ENCODE results near the gene MIPOL1. TPM values are rescaled to one million over a fixed set of nuclear protein-coding genes. Genes with fewer than 3 reads are reported as not detected.
"Not testable (repeated sequence)": the region's sequence is repeated elsewhere in the genome, so short reads cannot be mapped to it uniquely, and the experiment has no call there.

The MIPOL1 gene
- total RNA-seq, 1 donor from 2014 or later, result 24.8 TPM

- no peak for DNase-seq (ENCODE audit: extremely low spot score in 2 of 2)
- no peak for TF ChIP-seq POLR2AphosphoS5 (IDR thresholded peaks at IDR 0.05; ENCODE audit: insufficient read depth in 1 of 2, low read depth in 1 of 2)
- no peak for TF ChIP-seq POLR2A (IDR thresholded peaks at IDR 0.05)
- TF ChIP-seq, protein P1, sequence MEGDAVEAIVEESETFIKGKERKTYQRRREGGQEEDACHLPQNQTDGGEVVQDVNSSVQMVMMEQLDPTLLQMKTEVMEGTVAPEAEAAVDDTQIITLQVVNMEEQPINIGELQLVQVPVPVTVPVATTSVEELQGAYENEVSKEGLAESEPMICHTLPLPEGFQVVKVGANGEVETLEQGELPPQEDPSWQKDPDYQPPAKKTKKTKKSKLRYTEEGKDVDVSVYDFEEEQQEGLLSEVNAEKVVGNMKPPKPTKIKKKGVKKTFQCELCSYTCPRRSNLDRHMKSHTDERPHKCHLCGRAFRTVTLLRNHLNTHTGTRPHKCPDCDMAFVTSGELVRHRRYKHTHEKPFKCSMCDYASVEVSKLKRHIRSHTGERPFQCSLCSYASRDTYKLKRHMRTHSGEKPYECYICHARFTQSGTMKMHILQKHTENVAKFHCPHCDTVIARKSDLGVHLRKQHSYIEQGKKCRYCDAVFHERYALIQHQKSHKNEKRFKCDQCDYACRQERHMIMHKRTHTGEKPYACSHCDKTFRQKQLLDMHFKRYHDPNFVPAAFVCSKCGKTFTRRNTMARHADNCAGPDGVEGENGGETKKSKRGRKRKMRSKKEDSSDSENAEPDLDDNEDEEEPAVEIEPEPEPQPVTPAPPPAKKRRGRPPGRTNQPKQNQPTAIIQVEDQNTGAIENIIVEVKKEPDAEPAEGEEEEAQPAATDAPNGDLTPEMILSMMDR (IDR thresholded peaks at IDR 0.05), result no peak
- intact Hi-C loops (cut with DNase I), result no loop called here
- Histone ChIP-seq H3K27me3 (no peaks in the 10 kb centered on the region), H3K36me3 (no peaks in the 10 kb centered on the region), H3K9me3 (peaks cover 3% of the 10 kb centered on the region), H3K27ac (no peak overlapping the region), H3K4me1 (no peaks in the 10 kb centered on the region), H3K4me3 (no peak overlapping the region)
These were observed 128.7 kb downstream of the MIPOL1 start for GRCh38 chr14:37326434-37326833.

DNA sequence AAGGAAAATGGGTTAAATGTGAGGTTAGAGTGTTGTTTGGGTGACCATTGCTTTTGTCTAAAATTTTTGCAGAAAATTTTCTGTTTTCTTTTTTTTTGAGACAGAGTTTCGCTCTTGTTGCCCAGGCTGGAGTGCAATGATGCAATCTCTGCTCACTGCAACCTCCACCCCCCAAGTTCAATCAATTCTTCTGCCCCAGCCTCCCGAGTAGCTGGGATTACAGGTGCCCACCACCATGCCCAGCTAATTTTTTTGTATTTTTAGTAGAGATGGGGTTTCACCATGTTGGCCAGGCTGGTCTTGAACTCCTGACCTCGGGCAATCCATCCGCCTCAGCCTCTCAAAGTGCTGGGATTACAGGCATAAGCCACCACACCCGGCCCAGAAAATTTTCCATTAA is 130.2 kb downstream of the MIPOL1 start:
- H3K9me3 ChIP-seq; DNase-seq (ENCODE audit: extremely low spot score in 2 of 2); H3K36me3 ChIP-seq; H3K4me3 ChIP-seq; intact Hi-C loops (cut with DNase I); H3K27ac ChIP-seq; H3K4me1 ChIP-seq; H3K27me3 ChIP-seq: not testable (repeated sequence)

- DNase-seq (ENCODE audit: extremely low spot score in 2 of 2), result no peak
- no peaks in the 10 kb centered on the region for H3K36me3 ChIP-seq
- no peaks in the 10 kb centered on the region for H3K4me1 ChIP-seq
- H3K27me3 ChIP-seq, result no peaks in the 10 kb centered on the region
- no peak for TF ChIP-seq POLR2A (IDR thresholded peaks at IDR 0.05)
- TF ChIP-seq, protein P1 (IDR thresholded peaks at IDR 0.05), result no peak
- TF ChIP-seq POLR2AphosphoS5 (IDR thresholded peaks at IDR 0.05; ENCODE audit: insufficient read depth in 1 of 2, low read depth in 1 of 2), result no peak
- no peak overlapping the region for H3K27ac ChIP-seq
- peaks cover 3% of the 10 kb centered on the region for H3K9me3 ChIP-seq
- intact Hi-C loops (cut with DNase I), result no loop called here
- no peak overlapping the region for H3K4me3 ChIP-seq
These were observed 130.9 kb downstream of the MIPOL1 start for GRCh38 chr14:37328673-37329072.

DNA sequence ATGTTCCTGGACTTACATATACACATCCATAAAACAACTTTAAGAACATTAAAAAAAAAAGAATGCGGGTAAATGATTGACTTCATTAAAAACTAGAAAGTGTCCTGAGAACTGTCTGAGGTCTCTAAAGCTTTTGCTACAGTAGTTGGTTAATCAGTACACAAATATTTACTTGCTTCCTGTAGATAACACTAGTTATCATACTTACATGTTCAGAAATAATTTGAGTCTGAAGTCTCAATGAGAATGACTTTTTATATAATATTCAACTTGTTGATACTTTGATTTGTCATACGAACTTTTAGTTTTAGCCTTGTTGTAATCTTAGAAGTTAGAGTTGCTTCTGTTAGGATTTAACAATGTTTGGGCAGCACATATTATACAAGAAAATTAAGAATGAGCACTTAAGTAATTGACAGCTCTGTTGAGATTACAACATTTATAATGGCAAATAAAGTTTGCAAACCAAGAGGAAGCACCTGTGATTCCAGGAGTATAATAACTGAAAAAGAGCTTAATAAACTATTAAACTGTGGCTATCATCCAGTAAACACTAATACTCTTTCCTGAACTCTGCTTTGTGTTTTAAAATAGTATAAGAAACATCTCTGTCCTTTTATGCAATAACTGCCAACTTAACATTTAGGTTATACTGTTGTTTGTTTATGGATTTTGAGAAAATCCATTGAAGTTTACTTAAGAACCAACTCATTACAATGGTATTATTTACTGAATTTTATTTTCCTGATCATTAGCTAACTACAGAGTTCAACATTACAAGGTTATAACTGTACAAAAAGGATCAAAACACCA is 131.7 kb downstream of the MIPOL1 start:
- Histone ChIP-seq H3K36me3 (no peaks in the 10 kb centered on the region), H3K9me3 (peaks cover 3% of the 10 kb centered on the region), H3K4me3 (no peak overlapping the region), H3K4me1 (no peaks in the 10 kb centered on the region), H3K27me3 (no peaks in the 10 kb centered on the region), H3K27ac (no peak overlapping the region)
- DNase-seq (ENCODE audit: extremely low spot score in 2 of 2), result no peak
- TF ChIP-seq POLR2A (IDR thresholded peaks at IDR 0.05) (no peak), POLR2AphosphoS5 (IDR thresholded peaks at IDR 0.05; ENCODE audit: insufficient read depth in 1 of 2, low read depth in 1 of 2) (no peak)
- TF ChIP-seq, protein P1 (IDR thresholded peaks at IDR 0.05), result no peak
- intact Hi-C loops (cut with DNase I), result no loop called here

- Histone ChIP-seq H3K36me3 (no peaks in the 10 kb centered on the region), H3K27ac (no peak overlapping the region), H3K4me1 (no peaks in the 10 kb centered on the region), H3K27me3 (no peaks in the 10 kb centered on the region), H3K9me3 (peaks cover 3% of the 10 kb centered on the region), H3K4me3 (no peak overlapping the region)
- intact Hi-C loops (cut with DNase I), result no loop called here
- TF ChIP-seq POLR2AphosphoS5 (IDR thresholded peaks at IDR 0.05; ENCODE audit: insufficient read depth in 1 of 2, low read depth in 1 of 2), result no peak
- TF ChIP-seq, protein P1 (IDR thresholded peaks at IDR 0.05), result no peak
- TF ChIP-seq POLR2A (IDR thresholded peaks at IDR 0.05), result no peak
- DNase-seq (ENCODE audit: extremely low spot score in 2 of 2), result no peak
These were observed 133.2 kb downstream of the MIPOL1 start for GRCh38 chr14:37330910-37331309.

All from vagina (tissue), 2 donors.